ENCODE data around the gene CBX1. TPM values are rescaled to one million over a fixed set of nuclear protein-coding genes. Genes with fewer than 3 reads are reported as not detected.
A peak's percentile ranks its signal among the peaks of the same experiment; 100 is the strongest.

CBX1 gene
- total and polyA plus RNA-seq, 2 of the 13 experiments (the other 11 are each of a cell fraction or from before 2014, with no cell fraction given), result 17.8 to 108 TPM

GRCh38 chr17:48056246-48056745, 45.0 kb downstream of the CBX1 start (continued):
- no peak for TF ChIP-seq GATAD1 (CRISPR knock-in tag; IDR thresholded peaks at IDR 0.05)

GRCh38 chr17:48055531-48056245, 45.6 kb downstream of the CBX1 start:
- H4K20me1 ChIP-seq (ENCODE audit: insufficient read depth, low read length), result peaks cover 46% of the 10 kb centered on the region
- H3K27me3 ChIP-seq (ENCODE audit: control insufficient read depth in 1 of 2, insufficient read depth in 2 of 2, low read length in 2 of 2), result no peaks in the 10 kb centered on the region
- TF ChIP-seq ZNF672 (CRISPR knock-in tag; IDR thresholded peaks at IDR 0.05) (no peak), ATF4 (CRISPR knock-in tag; IDR thresholded peaks at IDR 0.05) (peak in 1 of 2 experiments; percentile 97; a peak in 2 of 4 replicates), RBFOX2 (IDR thresholded peaks at IDR 0.05; ENCODE audit: low read depth, low read length) (0 out of 2 replicates have a peak, but pooled peaks have one; percentile 25), MED1 (CRISPR knock-in tag; IDR thresholded peaks at IDR 0.05) (0 out of 2 replicates have a peak, but pooled peaks have one; percentile 12), HOXA7 (CRISPR knock-in tag; IDR thresholded peaks at IDR 0.05) (no peak), ATF3 (CRISPR knock-in tag; IDR thresholded peaks at IDR 0.05) (no peak), KMT2B (CRISPR knock-in tag; IDR thresholded peaks at IDR 0.05) (no peak), ZNF589 (CRISPR knock-in tag; conservative IDR thresholded peaks at IDR 0.05) (no peak), ZNF747 (CRISPR knock-in tag; IDR thresholded peaks at IDR 0.05; ENCODE audit: borderline replicate concordance) (no peak), POLR2A (IDR thresholded peaks at IDR 0.05; ENCODE audit: insufficient read depth in 1 of 2, low read depth in 2 of 2, low read length in 2 of 2) (peak in 1 of 2 experiments; percentile 44; a peak in 2 of 4 replicates), CEBPG (CRISPR knock-in tag; IDR thresholded peaks at IDR 0.05) (peak; percentile 73), AKAP8 (CRISPR knock-in tag; IDR thresholded peaks at IDR 0.05) (peak; percentile 61; the same call in 1 of the 2 replicates), CEBPB (IDR thresholded peaks at IDR 0.05; ENCODE audit: borderline replicate concordance, low read depth, low read length) (peak; percentile 71; the same call in 1 of the 2 replicates), NFKBIZ (CRISPR knock-in tag; IDR thresholded peaks at IDR 0.05) (0 out of 2 replicates have a peak, but pooled peaks have one; percentile 42), ZFP37 (CRISPR knock-in tag; IDR thresholded peaks at IDR 0.05; ENCODE audit: borderline replicate concordance) (no peak), SIN3B (IDR thresholded peaks at IDR 0.05; ENCODE audit: low read length) (no peak), ZNF3 (CRISPR knock-in tag; IDR thresholded peaks at IDR 0.05) (no peak), CBX5 (CRISPR knock-in tag; IDR thresholded peaks at IDR 0.05; ENCODE audit: borderline replicate concordance) (peak; percentile 28; the same call in 1 of the 2 replicates)
- no peak overlapping the region for H3K4me3 ChIP-seq (replicated peaks in 1 of 3; ENCODE audit: insufficient read depth in 1 of 3, low read depth in 2 of 3, low read length in 3 of 3)
- H3K9ac ChIP-seq (ENCODE audit: insufficient read depth, low read depth, low read length), result no peak overlapping the region
- H3K4me2 ChIP-seq (ENCODE audit: low read depth, low read length), result no peak overlapping the region
- peaks cover 53 to 94% of the 10 kb centered on the region in 2 experiments for H3K36me3 ChIP-seq (replicated peaks in 1 of 2; ENCODE audit: control insufficient read depth in 1 of 2, insufficient read depth in 2 of 2, low read length in 2 of 2)
- ChIA-PET CTCF (ENCODE audit: low intra/inter-chr PET ratio, low total read pairs) (no interaction called here), POLR2A (interaction anchor here (1.7 to 3.4 kb wide), 2 partner anchors 7 to 9 kb away, joined by 5 to 29 read pairs; partner anchors contain the start of gene NFE2L1)
- intact Hi-C loops (cut with micrococcal nuclease; ENCODE audit: unreplicated experiment) (no loop called here), in situ Hi-C loops (cut with HindIII; ENCODE audit: extremely low pct_ligation_motif_present, low pct_unique_long_range_greater_than_20kb) (no loop called here)
- H3K4me1 ChIP-seq (ENCODE audit: insufficient read depth, low read length), result peaks cover 47% of the 10 kb centered on the region
- no peaks in the 10 kb centered on the region for H3K9me3 ChIP-seq (ENCODE audit: low read length)
- H2AFZ ChIP-seq (ENCODE audit: low read length), result no peak overlapping the region
- no TSS peak for BruUV-seq (replicated peaks)
- DNase-seq (ENCODE audit: low spot score), result no peak
- ATAC-seq, result no peak
- peaks cover 34% of the 10 kb centered on the region for H3K79me2 ChIP-seq (ENCODE audit: insufficient read depth, low read length)
- 96% methylated on average over 4 of the region's 5 CpGs for WGBS (ENCODE audit: low lambda C conversion rate)
- H3K27ac ChIP-seq (ENCODE audit: extremely low read length, insufficient read depth, low read length), result peak overlapping the region; percentile 25
- no peak for FAIRE-seq
